Stimulated activated naive CD8-positive, alpha-beta T cell treated with anti-CD3 and anti-CD28 coated beads, Interleukin-15, Interleukin-2, amounts not matched to agents 100 ng/mL and 50 ng/mL, for 24 hours (primary cell): ENCODE results near the gene ZBTB40.

Experiments used
- H3K27ac Mint-ChIP-seq: one replicate; pipeline ENCODE4 v1.8.0; 2021; ENCODE audit warnings: mild to moderate bottlenecking, mixed read lengths
- H3K27me3 Mint-ChIP-seq: one replicate; pipeline ENCODE4 v1.8.0; 2021; ENCODE audit warnings: mixed read lengths
- H3K36me3 Mint-ChIP-seq: one replicate; pipeline ENCODE4 v1.8.0; 2021; ENCODE audit warnings: low read depth, mixed read lengths
- H3K4me1 Mint-ChIP-seq: one replicate; pipeline ENCODE4 v1.8.0; 2021; ENCODE audit warnings: low read depth, mixed read lengths
- H3K4me3 Mint-ChIP-seq: one replicate; pipeline ENCODE4 v1.8.0; 2021; ENCODE audit warnings: mild to moderate bottlenecking, mixed read lengths
- H3K9me3 Mint-ChIP-seq: one replicate; pipeline ENCODE4 v1.8.0; 2021; ENCODE audit warnings: mixed read lengths

ZBTB40 gene

GRCh38 chr1:22472596-22472995 is 20.9 kb downstream of the ZBTB40 start:
- Mint-ChIP-seq H3K4me1 (peaks cover 14% of the 10 kb centered on the region), H3K27me3 (no peaks in the 10 kb centered on the region), H3K9me3 (no peaks in the 10 kb centered on the region), H3K36me3 (peaks cover 11% of the 10 kb centered on the region), H3K27ac (no peak overlapping the region), H3K4me3 (no peak overlapping the region)

GRCh38 chr1:22473952-22474351 is 22.3 kb downstream of the ZBTB40 start:
- Mint-ChIP-seq H3K27me3 (no peaks in the 10 kb centered on the region), H3K4me1 (peaks cover 14% of the 10 kb centered on the region), H3K27ac (no peak overlapping the region), H3K9me3 (peaks cover 5% of the 10 kb centered on the region), H3K4me3 (no peak overlapping the region), H3K36me3 (peaks cover 18% of the 10 kb centered on the region)

- H3K27ac Mint-ChIP-seq, result no peak overlapping the region
- H3K4me1 Mint-ChIP-seq, result no peaks in the 10 kb centered on the region
- H3K9me3 Mint-ChIP-seq, result peaks cover 11% of the 10 kb centered on the region
- no peaks in the 10 kb centered on the region for H3K27me3 Mint-ChIP-seq
- peaks cover 32% of the 10 kb centered on the region for H3K36me3 Mint-ChIP-seq
- H3K4me3 Mint-ChIP-seq, result no peak overlapping the region
These were observed 24.9 kb downstream of the ZBTB40 start for GRCh38 chr1:22476566-22476965.

- H3K27me3 Mint-ChIP-seq, result no peaks in the 10 kb centered on the region
- no peak overlapping the region for H3K4me3 Mint-ChIP-seq
- H3K9me3 Mint-ChIP-seq, result peaks cover 18% of the 10 kb centered on the region
- peaks cover 15% of the 10 kb centered on the region for H3K4me1 Mint-ChIP-seq
- H3K36me3 Mint-ChIP-seq, result peaks cover 41% of the 10 kb centered on the region
- H3K27ac Mint-ChIP-seq, result no peak overlapping the region
These were observed 31.5 kb downstream of the ZBTB40 start for GRCh38 chr1:22483121-22483520.

- Mint-ChIP-seq H3K4me3 (no peak overlapping the region), H3K36me3 (peaks cover 29% of the 10 kb centered on the region), H3K4me1 (peaks cover 15% of the 10 kb centered on the region), H3K27ac (no peak overlapping the region), H3K27me3 (no peaks in the 10 kb centered on the region), H3K9me3 (peaks cover 10% of the 10 kb centered on the region)
These were observed 33.2 kb downstream of the ZBTB40 start for GRCh38 chr1:22484706-22485345.

- no peak overlapping the region for H3K27ac Mint-ChIP-seq
- peaks cover 28% of the 10 kb centered on the region for H3K36me3 Mint-ChIP-seq
- H3K27me3 Mint-ChIP-seq, result no peaks in the 10 kb centered on the region
- H3K9me3 Mint-ChIP-seq, result peaks cover 10% of the 10 kb centered on the region
- peaks cover 15% of the 10 kb centered on the region for H3K4me1 Mint-ChIP-seq
- H3K4me3 Mint-ChIP-seq, result no peak overlapping the region
These were observed 33.8 kb downstream of the ZBTB40 start for GRCh38 chr1:22485431-22485830.

GRCh38 chr1:22487781-22488180 is 36.1 kb downstream of the ZBTB40 start:
- H3K4me1 Mint-ChIP-seq, result peaks cover 15% of the 10 kb centered on the region

GRCh38 chr1:22488319-22488718 is 36.7 kb downstream of the ZBTB40 start:
- Mint-ChIP-seq H3K27ac (no peak overlapping the region), H3K4me3 (no peak overlapping the region), H3K36me3 (peaks cover 30% of the 10 kb centered on the region)

More at GRCh38 chr1:22487781-22488180, 36.1 kb downstream of the ZBTB40 start:
- no peaks in the 10 kb centered on the region for H3K27me3 Mint-ChIP-seq
- no peak overlapping the region for H3K4me3 Mint-ChIP-seq
- H3K9me3 Mint-ChIP-seq, result peaks cover 7% of the 10 kb centered on the region
- no peak overlapping the region for H3K27ac Mint-ChIP-seq
- H3K36me3 Mint-ChIP-seq, result peaks cover 29% of the 10 kb centered on the region

GRCh38 chr1:22489278-22489677 is 37.6 kb downstream of the ZBTB40 start:
- Mint-ChIP-seq H3K36me3 (peaks cover 26% of the 10 kb centered on the region), H3K27ac (no peak overlapping the region), H3K4me1 (peaks cover 14% of the 10 kb centered on the region), H3K9me3 (no peaks in the 10 kb centered on the region), H3K4me3 (no peak overlapping the region), H3K27me3 (no peaks in the 10 kb centered on the region)

More at GRCh38 chr1:22488319-22488718, 36.7 kb downstream of the ZBTB40 start:
- peaks cover 3% of the 10 kb centered on the region for H3K9me3 Mint-ChIP-seq
- no peaks in the 10 kb centered on the region for H3K27me3 Mint-ChIP-seq
- peaks cover 15% of the 10 kb centered on the region for H3K4me1 Mint-ChIP-seq

- Mint-ChIP-seq H3K36me3 (peaks cover 27% of the 10 kb centered on the region), H3K4me3 (no peak overlapping the region), H3K27ac (no peak overlapping the region), H3K4me1 (peaks cover 8% of the 10 kb centered on the region), H3K27me3 (no peaks in the 10 kb centered on the region), H3K9me3 (no peaks in the 10 kb centered on the region)
These were observed 38.2 kb downstream of the ZBTB40 start for GRCh38 chr1:22489823-22490222.

- Mint-ChIP-seq H3K4me1 (peaks cover 4% of the 10 kb centered on the region), H3K9me3 (no peaks in the 10 kb centered on the region), H3K4me3 (no peak overlapping the region), H3K36me3 (peaks cover 30% of the 10 kb centered on the region), H3K27ac (no peak overlapping the region), H3K27me3 (no peaks in the 10 kb centered on the region)
These were observed 38.7 kb downstream of the ZBTB40 start for GRCh38 chr1:22490309-22490708.

- H3K4me3 Mint-ChIP-seq, result no peak overlapping the region
- no peaks in the 10 kb centered on the region for H3K4me1 Mint-ChIP-seq
- H3K27me3 Mint-ChIP-seq, result no peaks in the 10 kb centered on the region
- H3K9me3 Mint-ChIP-seq, result no peaks in the 10 kb centered on the region
- H3K27ac Mint-ChIP-seq, result no peak overlapping the region
- H3K36me3 Mint-ChIP-seq, result peaks cover 39% of the 10 kb centered on the region
These were observed 40.5 kb downstream of the ZBTB40 start for GRCh38 chr1:22491995-22492715.

- Mint-ChIP-seq H3K4me3 (no peak overlapping the region), H3K9me3 (no peaks in the 10 kb centered on the region), H3K36me3 (peaks cover 46% of the 10 kb centered on the region), H3K4me1 (no peaks in the 10 kb centered on the region), H3K27me3 (no peaks in the 10 kb centered on the region), H3K27ac (no peak overlapping the region)
These were observed 42.5 kb downstream of the ZBTB40 start for GRCh38 chr1:22494144-22494543.

GRCh38 chr1:22494943-22495579 is 43.4 kb downstream of the ZBTB40 start:
- Mint-ChIP-seq H3K36me3 (peaks cover 46% of the 10 kb centered on the region), H3K9me3 (no peaks in the 10 kb centered on the region), H3K27ac (no peak overlapping the region), H3K4me3 (no peak overlapping the region), H3K4me1 (peaks cover under 1% of the 10 kb centered on the region), H3K27me3 (no peaks in the 10 kb centered on the region)

GRCh38 chr1:22496536-22497160 is 45.0 kb downstream of the ZBTB40 start:
- Mint-ChIP-seq H3K4me1 (peaks cover 6% of the 10 kb centered on the region), H3K4me3 (no peak overlapping the region), H3K27me3 (no peaks in the 10 kb centered on the region), H3K27ac (no peak overlapping the region), H3K36me3 (peaks cover 54% of the 10 kb centered on the region), H3K9me3 (no peaks in the 10 kb centered on the region)
